GM19023 (cell line): ENCODE results near the gene HS3ST3A1.
"Not testable (repeated sequence)": the region's sequence is repeated elsewhere in the genome, so short reads cannot be mapped to it uniquely, and the experiment has no call there.

Experiments
- ATAC-seq: cut with Tn5 transposase; IDR thresholded peaks from one replicate; pipeline ENCODE4 v1.9.1; 2021; ENCODE audit warnings: mild to moderate bottlenecking, moderate library complexity; ENCODE audit not compliant: unreplicated experiment

HS3ST3A1 gene

DNA sequence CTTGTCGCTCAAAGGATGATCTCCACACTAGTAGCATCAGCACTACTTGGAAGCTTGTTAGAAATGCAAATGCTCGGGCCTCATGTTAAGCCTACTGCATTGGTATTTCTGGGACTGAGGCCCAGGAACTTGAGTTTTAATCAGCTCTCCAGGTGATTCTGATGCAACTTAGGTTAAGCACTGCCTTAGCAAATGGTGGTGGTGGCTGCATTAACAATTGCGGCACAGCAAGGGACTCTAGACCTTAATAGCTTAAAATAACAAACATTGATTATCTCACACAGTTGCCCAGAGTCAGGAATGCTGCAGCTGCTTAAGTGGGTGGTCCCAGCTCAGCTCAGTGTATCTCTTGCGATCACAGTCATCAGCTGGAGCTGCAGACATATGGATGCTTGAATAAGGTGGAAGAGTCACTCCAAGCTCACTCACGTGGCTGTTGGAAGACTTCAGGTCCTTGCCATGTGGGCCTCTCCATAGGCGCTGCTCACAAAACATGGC, 25.8 kb downstream of the HS3ST3A1 start:
- no peak for ATAC-seq

DNA sequence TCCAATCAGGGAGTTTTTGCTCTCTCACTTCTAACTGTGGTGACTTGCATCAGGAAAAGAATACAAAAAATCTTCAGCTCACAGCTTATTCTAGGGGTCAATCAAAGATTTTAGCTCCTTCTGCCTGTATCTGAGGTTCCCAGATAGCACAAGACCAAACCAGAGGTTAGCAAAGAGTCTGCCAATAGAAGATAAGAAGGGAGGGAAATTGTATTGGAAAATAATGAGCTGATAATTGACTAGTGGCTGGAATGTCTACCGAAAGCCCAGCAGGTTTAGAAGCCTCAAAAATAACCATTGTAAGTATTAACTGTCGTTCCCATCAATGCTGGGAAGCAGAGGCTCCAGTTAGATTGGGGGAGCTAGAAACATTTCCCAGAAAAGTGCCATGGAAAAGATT, 26.3 kb downstream of the HS3ST3A1 start:
- no peak for ATAC-seq

DNA sequence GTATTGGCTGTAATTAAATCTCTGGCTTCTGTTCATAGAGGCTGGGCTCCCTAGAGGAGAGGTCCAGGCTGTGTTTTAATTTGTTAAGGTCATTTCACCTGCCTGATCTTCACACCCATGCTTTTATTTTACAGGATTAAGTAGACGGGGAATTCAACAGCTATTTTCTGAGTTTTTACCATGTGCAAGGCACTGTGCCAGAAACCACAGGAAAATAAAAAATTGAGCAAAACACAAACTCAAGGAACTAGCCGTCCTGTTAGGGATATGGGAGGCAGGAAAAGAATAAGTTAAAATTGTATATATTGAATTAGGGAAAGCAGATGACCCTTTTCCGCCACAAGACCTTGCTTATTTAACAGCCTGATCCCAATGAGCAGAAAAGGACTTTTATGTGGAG, 29.1 kb downstream of the HS3ST3A1 start:
- ATAC-seq, result no peak

DNA sequence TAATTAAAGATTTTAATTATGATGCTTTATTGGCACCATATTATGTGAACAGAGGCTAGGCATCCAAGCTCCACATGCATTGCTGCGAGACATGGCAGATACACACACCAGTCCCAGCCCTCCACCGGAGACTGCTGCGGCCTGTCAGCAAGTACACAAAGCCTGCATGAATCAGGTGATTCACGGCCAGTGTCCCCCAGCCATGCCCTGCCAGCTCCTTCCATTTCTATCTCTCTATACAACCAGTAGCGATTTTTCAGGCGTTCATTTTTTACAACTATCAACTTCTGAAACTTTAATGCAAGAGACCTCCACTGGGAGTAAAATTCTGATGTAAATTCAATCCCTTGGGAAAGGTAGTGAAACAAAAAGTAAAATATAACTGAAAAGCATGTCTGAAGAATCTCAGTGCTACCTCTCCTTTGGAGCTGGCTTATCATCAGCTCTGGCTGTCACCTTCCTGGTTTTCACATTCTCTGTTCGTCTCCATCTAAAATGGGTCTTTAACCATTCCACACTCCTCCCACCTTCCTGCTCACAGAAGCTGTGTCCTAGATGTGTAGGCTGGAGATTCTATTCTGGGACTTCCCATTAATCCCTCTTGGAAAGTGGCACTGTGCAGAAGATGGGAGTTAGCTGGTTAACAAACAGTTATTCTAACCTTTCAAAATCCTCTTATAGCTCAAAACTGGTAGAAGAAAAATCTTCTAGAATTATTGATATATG, 32.2 kb downstream of the HS3ST3A1 start:
- no peak for ATAC-seq

DNA sequence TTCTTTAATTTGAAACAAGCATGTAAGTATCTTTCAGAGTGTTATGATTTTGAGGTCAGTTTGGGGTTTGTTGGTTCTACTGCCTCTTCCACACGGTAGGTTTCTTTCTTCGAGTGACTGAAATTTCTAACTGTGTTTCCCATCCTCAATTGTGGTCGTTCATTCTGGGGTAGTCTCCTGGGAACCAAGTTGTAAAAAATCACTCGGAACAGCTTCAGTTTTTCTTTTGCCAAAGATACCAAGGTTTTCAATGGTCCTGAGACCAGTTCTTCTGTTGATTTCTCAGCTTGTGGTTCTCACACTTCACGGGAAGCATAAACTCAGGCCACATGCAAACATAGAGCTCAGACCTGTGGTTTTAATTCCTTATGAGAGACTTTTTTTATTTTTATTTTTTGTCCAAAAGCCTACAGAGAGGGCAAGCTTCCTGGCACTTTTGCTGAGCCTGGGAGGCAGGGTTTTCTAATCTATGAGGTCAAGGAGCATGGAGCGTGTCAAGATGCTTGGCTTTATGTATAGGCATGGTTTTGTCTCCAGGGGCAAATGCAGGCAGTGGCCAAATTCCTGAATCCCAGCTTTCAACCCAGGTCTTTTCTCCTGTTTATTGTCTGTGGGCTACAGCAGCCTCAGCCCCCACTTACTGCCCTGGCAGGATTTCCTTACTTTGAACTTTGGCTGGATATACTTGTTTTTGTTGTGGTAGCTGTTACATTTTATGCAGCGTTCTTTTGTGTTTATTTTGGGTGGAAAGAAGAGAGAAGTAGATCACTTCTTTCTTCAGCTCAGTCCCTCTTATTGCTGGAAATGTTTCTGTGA, 32.9 kb downstream of the HS3ST3A1 start:
- ATAC-seq, result no peak

DNA sequence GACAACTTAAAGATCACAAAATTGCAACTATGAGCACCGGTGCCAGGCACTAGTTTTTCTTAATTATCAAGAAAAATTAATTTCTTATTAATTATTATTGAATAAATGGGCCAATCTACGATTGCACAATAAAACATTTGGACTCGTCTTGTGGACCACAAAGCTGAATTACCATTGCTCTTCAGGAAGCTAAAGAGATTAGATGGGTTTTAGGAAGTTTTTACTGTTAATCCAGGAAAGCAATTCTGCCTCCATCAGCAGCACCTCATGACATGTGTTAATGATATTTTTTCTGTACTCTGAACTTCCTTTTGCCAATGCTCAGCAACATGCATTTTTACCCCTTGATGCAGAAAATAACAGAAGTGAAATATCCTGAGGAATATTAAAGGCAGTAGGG, 37.9 kb downstream of the HS3ST3A1 start:
- ATAC-seq, result no peak

DNA sequence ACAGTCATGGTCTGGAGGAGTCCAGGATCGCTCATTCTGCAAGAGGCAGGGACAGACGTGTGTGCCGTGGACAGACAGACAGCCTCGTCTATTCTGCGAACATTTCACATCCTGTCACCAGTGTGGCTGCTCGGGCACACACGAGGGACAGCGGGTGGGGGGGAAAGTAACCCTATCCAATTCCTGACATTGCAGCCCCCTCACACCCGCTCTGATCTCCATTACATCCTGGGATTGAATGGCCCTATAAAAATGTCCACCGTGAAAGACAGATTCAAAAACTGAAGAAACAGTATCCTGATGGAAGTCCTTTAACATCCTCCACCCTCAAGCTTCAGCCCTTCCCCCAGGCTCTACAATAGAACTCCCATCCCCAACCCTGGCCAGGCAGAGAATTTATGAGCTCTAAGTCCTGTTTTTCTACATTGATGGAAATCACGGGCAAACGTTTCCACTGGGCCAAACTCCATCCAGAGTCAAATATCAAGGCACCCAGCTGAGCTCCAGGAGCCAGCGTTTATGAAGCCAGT, 39.4 kb downstream of the HS3ST3A1 start:
- ATAC-seq, result no peak

DNA sequence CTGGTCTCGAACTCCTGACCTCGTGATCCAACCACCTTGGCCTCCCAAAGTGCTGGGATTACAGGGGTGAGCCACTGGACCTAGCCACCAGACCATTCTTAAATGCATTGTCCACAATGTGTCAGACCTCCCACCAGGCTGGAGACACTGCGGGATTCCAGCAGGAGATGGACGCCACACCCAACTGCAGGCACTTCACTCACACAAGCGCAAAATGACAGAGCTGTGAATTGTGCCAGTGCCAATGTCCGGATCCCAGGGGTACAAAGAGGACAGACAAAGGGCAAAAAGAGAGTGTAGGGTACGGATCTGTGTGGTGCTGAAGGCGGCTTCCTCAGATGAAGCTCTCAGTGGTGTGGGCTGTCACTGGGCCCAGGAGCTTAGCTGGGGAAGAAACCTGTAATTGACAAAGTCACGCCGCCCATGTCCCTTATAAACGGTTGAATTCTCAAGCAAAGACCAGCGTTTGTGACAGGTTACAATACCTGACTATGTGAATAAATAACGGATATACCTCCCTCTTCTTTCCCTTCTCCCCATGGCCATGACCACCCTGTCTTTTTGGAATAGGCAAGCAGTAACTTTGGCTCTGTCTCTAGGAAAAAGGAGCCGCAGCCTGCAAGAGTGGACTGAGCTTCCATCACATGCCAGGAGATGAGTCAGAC, 40.0 kb downstream of the HS3ST3A1 start:
- no peak for ATAC-seq

DNA sequence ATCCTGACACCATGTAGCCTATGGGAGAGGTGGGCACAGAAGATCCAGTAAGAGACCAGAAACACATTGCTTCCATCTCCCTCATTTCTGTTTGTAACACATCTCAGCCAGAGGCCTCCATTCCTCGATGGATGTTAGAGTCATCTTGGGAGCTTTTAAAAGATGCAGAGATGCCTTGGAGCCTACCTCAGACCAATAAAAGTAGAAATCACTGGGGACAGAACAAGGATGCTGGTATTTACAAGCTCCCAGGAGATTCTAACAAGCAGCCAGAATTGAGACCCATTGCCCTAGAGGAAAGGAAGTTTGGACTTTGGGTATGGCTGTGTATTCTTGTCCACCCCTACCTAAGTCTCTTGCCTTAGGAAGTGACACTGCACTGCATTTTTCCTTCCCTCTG, 40.8 kb downstream of the HS3ST3A1 start:
- no peak for ATAC-seq

DNA sequence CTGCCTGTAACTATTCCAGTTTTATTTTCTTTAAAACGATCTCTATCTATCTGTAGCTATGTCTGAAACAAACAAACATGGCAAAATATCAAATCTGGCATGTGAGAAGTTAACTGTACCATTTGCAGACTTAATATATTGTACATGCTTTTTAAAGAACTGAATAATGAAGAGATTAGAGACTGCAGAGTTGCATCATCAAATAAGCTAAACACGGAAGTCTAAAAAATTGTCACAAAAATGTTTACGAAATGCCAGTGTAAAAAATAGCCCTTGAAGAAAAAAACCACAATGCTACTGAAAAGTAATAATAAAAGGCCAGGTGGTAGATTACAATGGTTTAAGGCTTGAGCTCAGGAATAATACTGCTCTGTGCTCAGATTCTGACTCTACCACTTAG, 43.1 kb downstream of the HS3ST3A1 start:
- no peak for ATAC-seq

DNA sequence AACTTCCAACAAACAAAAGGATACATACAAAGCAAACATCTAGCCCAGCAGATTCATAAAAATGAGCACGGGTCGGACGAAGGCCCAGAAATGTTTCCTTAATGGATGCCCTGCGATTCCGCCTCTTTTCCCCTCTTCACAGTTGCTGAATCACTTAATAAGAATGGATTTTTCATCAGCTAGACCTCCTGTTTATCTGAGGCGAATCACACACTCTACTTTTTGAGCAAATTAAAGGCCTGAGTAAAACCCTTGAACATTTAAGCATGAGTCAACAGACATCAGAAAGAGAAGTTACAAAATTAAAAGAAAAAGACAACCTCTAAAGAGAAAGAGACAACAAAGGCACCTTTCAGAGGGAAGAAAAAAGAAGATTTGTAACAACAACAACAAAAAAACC, 44.7 kb downstream of the HS3ST3A1 start:
- ATAC-seq, result no peak

DNA sequence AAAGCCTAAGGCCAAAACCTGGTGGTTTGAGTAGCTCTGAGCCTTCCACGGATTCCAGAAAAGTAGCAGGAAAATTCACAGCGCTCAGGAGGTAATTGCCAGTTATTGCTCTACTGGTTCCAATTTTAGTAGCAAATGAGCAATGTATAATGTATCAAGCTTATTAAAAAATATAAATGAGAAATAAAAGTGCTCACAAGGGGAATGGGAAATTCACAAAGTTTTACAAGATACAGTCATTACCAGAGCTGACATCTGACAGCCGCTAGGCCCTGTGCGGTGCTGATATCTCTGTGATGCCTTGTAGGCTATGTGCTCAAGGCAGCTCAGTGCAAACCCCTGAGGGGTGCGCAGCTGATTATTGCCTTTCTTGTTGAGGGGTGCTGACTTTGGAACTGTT, 47.5 kb downstream of the HS3ST3A1 start:
- ATAC-seq, result no peak

DNA sequence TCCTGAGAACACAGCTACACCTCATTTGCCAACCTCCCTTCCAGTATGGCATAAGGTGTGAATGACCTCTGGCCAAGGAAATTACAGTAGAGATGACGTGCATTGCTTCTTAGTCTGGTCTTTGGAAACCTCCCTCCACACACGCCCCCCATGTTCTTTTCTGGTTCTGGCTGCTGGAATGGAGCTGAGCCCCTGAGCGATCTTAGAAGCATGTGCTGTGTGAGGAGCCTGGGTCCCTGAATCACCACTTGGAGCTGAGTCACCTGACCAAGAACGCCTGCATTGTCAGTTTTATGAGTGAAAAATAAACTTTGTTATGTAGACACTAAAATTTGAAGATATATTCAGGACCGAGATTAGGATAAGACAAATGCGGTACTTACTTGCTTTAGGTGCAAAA, 51.4 kb downstream of the HS3ST3A1 start:
- ATAC-seq, result no peak

DNA sequence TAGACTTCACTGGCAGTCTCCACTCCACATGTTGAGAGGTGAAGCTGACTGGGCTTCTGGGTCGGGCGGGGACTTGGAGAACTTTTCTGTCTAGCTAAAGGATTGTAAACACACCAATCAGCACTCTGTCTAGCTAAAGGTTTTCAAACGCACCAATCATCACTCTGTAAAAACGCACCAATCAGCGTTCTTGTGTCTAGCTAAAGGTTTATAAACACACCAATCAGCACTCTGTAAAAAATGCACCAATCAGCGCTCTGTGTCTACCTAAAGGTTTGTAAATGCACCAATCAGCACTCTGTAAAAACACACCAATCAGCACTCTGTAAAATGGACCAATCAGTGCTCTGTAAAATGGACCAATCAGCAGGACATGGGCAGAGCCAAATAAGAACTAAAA, 53.2 kb downstream of the HS3ST3A1 start:
- ATAC-seq, result not testable (repeated sequence)

DNA sequence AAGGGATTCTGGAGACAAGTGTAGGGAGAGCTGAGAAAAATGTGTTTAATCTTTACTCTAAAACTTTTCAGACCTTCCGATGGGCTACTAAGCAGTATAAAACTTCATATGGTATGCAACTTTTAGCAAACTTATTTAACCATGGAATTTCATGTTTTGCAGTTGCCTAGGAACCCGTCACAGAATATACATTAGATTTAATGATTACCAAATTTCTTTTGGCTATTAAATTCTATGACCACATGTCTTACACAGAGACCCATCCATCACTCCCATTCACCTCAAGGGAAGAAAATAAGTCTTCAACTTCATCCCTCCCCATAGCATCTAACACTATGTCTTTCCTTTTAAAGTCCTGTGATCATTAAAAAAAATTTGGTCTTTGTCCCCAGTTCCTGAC, 54.9 kb downstream of the HS3ST3A1 start:
- ATAC-seq, result no peak

DNA sequence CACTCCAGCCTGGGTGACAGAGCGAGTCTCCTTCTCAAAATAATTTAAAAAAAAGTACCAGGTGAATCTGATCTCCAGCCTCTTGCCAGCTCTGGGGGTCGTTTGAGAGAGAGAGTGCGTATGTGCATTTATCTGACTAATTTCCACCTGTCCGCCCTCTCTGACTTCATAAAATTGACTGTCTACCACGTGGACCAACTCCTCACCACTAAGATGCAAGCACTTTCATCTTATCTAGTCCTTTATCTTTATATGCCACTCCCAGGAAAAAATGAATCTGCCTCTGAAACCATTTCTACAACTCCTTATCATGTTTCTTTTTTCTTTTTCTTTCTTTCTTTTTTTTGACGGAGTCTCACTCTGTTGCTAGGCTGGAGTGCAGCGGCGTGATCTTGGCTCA, 55.8 kb downstream of the HS3ST3A1 start:
- ATAC-seq, result no peak

DNA sequence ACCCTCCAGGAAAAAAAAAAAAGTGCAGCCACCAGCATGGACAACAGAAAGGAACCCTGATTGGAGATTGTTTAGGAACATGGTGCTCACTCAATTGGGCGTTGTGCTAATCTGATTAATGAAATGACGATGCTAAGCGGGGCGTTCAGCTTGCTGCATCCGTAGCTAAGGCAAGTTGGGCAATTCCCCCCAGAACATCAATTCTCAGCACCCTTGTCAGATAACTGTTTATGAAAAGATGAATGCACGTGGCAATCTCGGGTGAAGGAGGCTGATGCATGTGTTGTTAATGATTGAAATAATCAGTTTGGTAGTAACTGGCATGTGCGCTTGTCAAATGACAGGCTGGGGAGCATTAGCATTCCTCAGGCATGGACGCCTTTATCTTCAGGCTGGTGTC, 57.0 kb downstream of the HS3ST3A1 start:
- no peak for ATAC-seq

DNA sequence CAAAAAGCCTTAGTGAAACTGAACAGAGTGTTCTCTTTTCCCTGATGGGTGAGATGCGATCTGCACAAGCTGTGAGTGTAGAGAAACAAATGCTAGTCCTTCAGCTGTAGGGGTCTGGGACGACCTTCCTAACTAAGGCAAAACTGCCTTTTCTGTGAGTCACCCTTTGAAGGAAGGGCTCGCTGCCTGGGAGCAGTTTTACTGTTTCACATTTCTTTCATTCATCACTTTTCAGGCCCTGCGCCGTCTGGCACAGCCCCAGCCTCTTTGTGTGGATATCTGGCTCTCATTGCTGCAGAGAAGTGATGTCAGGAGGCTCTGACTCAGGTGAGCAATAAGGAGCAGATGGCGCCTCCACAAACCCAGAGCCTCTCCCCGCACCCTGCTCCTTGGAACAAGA, 57.4 kb downstream of the HS3ST3A1 start:
- no peak for ATAC-seq

DNA sequence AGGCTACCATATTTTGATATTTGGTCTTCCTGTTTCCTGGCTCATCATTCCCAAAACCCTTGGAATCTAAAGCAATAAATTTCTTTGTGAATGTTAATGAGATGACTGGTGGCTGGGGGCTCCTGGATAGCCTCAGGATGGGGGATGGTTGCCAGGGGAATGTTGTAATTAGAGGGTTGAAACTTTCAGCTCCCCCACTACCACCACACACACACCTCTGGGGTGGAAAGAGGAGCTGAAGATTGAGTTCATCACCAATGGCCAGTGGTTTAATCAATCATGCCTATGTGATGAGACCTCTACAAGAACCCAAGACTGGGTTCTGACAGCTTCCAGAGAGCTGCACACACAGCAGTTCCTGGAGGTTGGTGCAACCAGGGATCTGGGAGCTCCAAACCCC, 59.1 kb downstream of the HS3ST3A1 start:
- no peak for ATAC-seq

DNA sequence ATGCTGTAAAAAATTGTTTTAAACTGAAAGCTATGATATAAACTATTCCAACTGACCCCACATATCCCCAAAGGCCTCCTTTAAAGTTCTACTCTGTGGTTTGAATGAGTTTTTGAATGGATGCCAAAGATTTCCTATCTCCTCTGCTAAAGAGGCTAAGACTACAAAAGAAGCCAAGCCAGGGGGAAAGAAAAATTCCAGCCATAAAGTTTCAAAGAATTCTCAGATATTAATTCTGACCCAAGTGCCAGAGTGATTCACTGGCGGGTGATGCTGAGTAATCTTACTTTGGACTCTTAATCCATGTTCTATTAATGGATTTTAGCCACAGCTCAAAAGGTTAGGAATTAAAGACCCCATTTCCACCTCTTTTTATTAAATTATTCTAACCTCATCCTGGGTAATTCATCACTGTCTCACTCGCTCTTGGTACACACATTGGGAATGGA, 60.7 kb downstream of the HS3ST3A1 start:
- ATAC-seq, result no peak

DNA sequence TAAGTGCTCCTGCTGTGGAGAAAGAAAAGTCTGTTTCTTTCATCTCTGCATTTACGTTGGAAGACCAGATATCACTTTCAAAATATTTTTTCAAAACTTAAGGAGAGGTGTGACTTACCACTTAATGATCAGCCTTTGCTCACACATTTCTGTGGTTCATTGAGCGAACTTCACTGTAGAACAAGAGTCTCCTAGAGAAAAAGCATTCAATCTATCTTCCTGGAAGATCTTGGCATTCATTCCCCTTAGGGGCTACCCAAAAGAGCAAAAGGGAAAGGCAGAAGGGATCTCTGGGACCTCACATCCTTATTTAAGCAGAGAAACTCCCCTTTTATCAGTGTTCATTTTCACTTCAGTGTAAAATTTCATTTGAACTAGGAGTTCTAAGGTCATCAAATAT, 61.2 kb downstream of the HS3ST3A1 start:
- ATAC-seq, result no peak
